ENCODE results near the gene DDRGK1. TPM values are rescaled to one million over a fixed set of nuclear protein-coding genes. Genes with fewer than 3 reads are reported as not detected.

DDRGK1 gene
- total RNA-seq, 1 donor from 2014 or later = 89.8 TPM

- no peak for TF ChIP-seq CTCF (IDR thresholded peaks at IDR 0.05)
Observed at GRCh38 chr20:3247638-3248037, 43.2 kb upstream of the DDRGK1 start.

GRCh38 chr20:3246682-3247081, 42.2 kb upstream of the DDRGK1 start:
- peaks cover 9% of the 10 kb centered on the region for H3K27me3 ChIP-seq (ENCODE audit: low read depth)

More at GRCh38 chr20:3247638-3248037, 43.2 kb upstream of the DDRGK1 start:
- ATAC-seq (no peak), DNase-seq (no peak)
- H3K9me3 ChIP-seq = no peaks in the 10 kb centered on the region
- no peak overlapping the region for H3K4me3 ChIP-seq
- intact Hi-C loops (cut with DNase I) = no loop called here
- peaks cover 20% of the 10 kb centered on the region for H3K36me3 ChIP-seq
- H3K27ac ChIP-seq = no peak overlapping the region
- H3K27me3 ChIP-seq (ENCODE audit: low read depth) = peaks cover 9% of the 10 kb centered on the region
- H3K4me1 ChIP-seq = peaks cover 10% of the 10 kb centered on the region

DNA sequence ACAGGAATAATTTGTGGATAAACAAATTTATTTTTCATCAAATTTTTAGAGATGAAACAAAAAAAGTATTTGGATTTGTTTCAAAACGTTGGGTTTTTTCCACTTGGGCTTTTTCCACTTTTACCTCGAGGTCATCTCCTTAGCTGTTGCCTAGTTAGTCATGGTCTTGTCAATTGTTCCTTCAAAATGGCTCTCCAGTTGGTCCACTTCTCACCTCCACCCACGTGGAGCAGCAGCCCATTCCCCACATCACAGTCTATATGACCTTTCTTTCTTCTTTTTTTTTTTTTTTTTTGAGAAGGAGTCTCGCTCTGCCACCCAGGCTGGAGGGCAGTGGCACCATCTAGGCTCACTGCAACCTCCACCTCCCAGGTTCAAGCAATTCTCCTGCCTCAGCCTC, 41.2 kb upstream of the DDRGK1 start:
- TF ChIP-seq CTCF (IDR thresholded peaks at IDR 0.05) = no peak
- Histone ChIP-seq H3K27ac (no peak overlapping the region), H3K27me3 (ENCODE audit: low read depth) (peaks cover 9% of the 10 kb centered on the region), H3K9me3 (no peaks in the 10 kb centered on the region), H3K4me3 (no peak overlapping the region), H3K4me1 (peaks cover 10% of the 10 kb centered on the region), H3K36me3 (peaks cover under 1% of the 10 kb centered on the region)
- intact Hi-C loops (cut with DNase I) = no loop called here
- DNase-seq (no peak), ATAC-seq (no peak)

More at GRCh38 chr20:3246682-3247081, 42.2 kb upstream of the DDRGK1 start:
- Histone ChIP-seq H3K4me3 (no peak overlapping the region), H3K9me3 (no peaks in the 10 kb centered on the region), H3K27ac (no peak overlapping the region), H3K36me3 (peaks cover 10% of the 10 kb centered on the region), H3K4me1 (peaks cover 10% of the 10 kb centered on the region)
- intact Hi-C loops (cut with DNase I) = no loop called here
- ATAC-seq = no peak
- DNase-seq = no peak
- no peak for TF ChIP-seq CTCF (IDR thresholded peaks at IDR 0.05)

DNA sequence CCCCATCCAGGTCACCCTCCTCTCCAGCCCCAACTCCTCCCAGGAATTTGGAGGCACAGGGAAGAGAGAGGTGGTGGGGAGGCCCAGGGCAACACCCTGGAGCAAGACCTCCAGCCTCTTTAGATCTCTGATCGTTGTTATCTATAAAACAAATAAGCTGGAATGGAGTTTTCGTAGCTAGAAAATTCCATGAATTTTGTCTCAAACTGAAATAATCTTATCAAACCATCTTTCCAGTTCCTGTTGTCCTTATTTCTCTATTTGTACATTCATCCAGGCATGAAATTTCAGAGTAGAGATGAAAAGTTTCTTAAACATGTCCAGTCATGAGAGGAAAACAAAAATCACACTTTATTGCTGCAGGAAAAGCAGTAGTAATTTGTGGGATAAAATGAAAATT, 40.7 kb upstream of the DDRGK1 start:
- Histone ChIP-seq H3K4me1 (peaks cover 10% of the 10 kb centered on the region), H3K27me3 (ENCODE audit: low read depth) (peaks cover 15% of the 10 kb centered on the region), H3K36me3 (no peaks in the 10 kb centered on the region), H3K4me3 (no peak overlapping the region), H3K9me3 (no peaks in the 10 kb centered on the region), H3K27ac (no peak overlapping the region)
- no peak for ATAC-seq
- no peak for DNase-seq
- TF ChIP-seq CTCF (IDR thresholded peaks at IDR 0.05) = no peak
- intact Hi-C loops (cut with DNase I) = no loop called here

- Histone ChIP-seq H3K36me3 (no peaks in the 10 kb centered on the region), H3K27ac (no peak overlapping the region), H3K27me3 (ENCODE audit: low read depth) (peaks cover 20% of the 10 kb centered on the region), H3K9me3 (no peaks in the 10 kb centered on the region), H3K4me1 (peaks cover 15% of the 10 kb centered on the region), H3K4me3 (no peak overlapping the region)
- no peak for DNase-seq
- intact Hi-C loops (cut with DNase I) = no loop called here
- no peak for ATAC-seq
- TF ChIP-seq CTCF (IDR thresholded peaks at IDR 0.05) = no peak
Observed at GRCh38 chr20:3244613-3245012, 40.1 kb upstream of the DDRGK1 start.
